Spinal cord (tissue), 10 donors: Measurements from ENCODE around the gene PRPF8. TPM values are rescaled to one million over a fixed set of nuclear protein-coding genes. Genes with fewer than 3 reads are reported as not detected.
A peak's percentile ranks its signal among the peaks of the same experiment; 100 is the strongest.

Source experiments
- DNase-seq, 6 donors: peaks; one replicate each; pipeline versions ENCODE4 v3.0.0 to v3.0.0-alpha.2; 2013 to 2015; ENCODE audit warnings: low spot score in 6 of 6, low read depth in 4 of 6
- H3K27ac ChIP-seq: one replicate; pipeline ENCODE4 v1.5.1; 2013; ENCODE audit warnings: low read depth, low read length, control low read depth
- H3K27me3 ChIP-seq: one replicate; pipeline ENCODE4 v1.6.1; 2013; ENCODE audit warnings: low read length; ENCODE audit not compliant: control insufficient read depth, insufficient read depth
- H3K36me3 ChIP-seq: one replicate; pipeline ENCODE4 v1.6.1; 2013; ENCODE audit warnings: low read length; ENCODE audit not compliant: control insufficient read depth, insufficient read depth
- H3K4me1 ChIP-seq: one replicate; pipeline ENCODE4 v1.6.1; 2013; ENCODE audit warnings: low read length; ENCODE audit not compliant: control insufficient read depth, insufficient read depth
- H3K4me3 ChIP-seq: one replicate; pipeline ENCODE4 v1.5.1; 2013; ENCODE audit warnings: low read depth, low read length, control low read depth
- H3K9me3 ChIP-seq: one replicate; pipeline ENCODE4 v1.6.1; 2013; ENCODE audit warnings: low read length; ENCODE audit not compliant: control insufficient read depth, insufficient read depth
- WGBS: methylation state at CpG from one replicate; pipeline ENCODE4 v1.1.5; 2013; ENCODE audit warnings: missing lambda C conversion rate; ENCODE audit not compliant: insufficient coverage; 5-methylcytosine and 5-hydroxymethylcytosine counted together
- polyA plus RNA-seq, 2 donors: library from polyadenylated mRNA; unstranded; fragments of 120-200 nt; gene quantifications; one replicate each; pipeline ENCODE4 v1.2.1, GENCODE V29; 2013; ENCODE audit not compliant: insufficient read length in 2 of 2
- small RNA-seq: library from RNA; depleted of rRNA; stranded (forward); fragments of <200 nt; gene quantifications from one replicate; pipeline ENCODE3, GENCODE V24; 2014; ENCODE audit warnings: low replicate concordance
- total RNA-seq, 2 donors: library from RNA; depleted of rRNA in 1 of 2; stranded (reverse); fragments of 120-200 nt in 1 of 2; fragments of >200 nt in 1 of 2; gene quantifications; one replicate each; pipeline versions ENCODE4 v1.2.3 to v1.2.4, GENCODE V29; 2013 to 2014
- donor health status: healthy.

The PRPF8 gene
- total and polyA plus RNA-seq, 4 donors, result 138 to 290 (median 203) TPM

DNA sequence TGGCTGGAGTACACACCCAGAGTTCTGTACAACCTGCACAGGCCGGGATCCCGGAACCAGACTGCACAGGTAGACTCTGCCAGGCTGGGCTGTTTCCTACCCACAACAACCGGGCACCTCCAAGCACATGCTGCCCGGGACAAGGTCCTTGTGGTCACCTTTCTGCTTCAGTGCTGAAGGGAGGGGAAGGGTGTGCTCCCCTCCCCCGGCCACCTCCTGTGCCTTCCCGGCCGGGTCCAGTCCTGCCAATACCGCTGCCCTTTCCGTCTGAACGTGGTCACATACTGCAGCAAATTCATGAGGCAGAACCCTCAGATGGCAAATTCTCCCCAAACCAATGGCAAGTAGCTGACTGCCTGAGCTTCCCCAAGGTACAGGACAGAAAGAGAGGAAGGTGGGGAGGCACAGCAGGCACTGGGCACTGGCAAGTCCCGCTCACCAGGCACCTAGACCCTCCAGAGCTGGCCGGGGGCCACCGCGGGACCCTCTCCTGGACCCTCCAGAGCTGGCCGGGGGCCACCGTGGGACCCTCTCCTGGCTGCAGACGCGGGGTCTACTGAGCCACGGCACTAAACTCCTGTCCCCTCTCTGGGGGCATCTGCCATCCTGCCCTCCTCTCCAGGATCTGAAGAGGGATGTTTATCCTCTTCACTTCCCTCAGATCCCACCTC lies 78.9 kb downstream of the PRPF8 start:
- H3K27ac ChIP-seq, result no peak overlapping the region
- peaks cover 55% of the 10 kb centered on the region for H3K36me3 ChIP-seq
- peak in 1 of 6 donors; percentile 23 for DNase-seq
- 53% methylated on average over 14 of the region's 19 CpGs for WGBS
- peaks cover 48% of the 10 kb centered on the region for H3K4me1 ChIP-seq
- no peaks in the 10 kb centered on the region for H3K9me3 ChIP-seq
- H3K27me3 ChIP-seq, result no peaks in the 10 kb centered on the region
- H3K4me3 ChIP-seq, result no peak overlapping the region

DNA sequence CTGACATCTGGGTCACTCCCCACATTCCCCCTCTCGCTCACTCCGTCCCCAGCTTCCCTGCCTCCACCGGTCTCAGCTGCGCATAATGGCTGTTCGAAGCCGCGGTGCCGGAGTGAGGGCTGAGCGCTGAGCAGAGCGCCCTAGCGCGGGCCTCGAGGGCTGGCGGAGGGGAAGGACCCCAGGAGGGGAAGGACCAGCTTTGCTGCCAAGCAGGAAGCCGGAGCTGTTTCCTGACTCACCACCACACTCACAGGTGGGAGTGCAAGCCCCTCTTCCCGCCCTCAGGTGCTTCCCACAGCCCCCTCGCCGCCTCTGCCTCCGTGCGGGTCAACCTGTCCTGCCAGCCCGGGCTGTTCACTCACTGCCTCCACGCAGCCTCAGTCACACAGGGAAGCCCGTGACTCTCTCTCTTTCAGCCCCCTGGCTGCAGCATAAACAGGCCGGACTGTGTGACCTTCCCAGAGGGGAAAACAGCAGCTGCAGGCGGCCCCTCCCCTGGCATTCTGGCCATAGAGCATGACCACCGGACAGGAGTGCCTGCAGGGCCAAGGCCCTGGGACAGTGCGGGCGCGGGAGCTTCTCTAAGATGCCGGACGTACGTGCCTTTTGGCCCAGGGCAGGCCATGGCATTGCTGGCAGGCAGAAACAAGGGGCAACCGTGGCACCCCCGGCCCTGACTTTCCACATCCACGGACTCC lies 79.7 kb downstream of the PRPF8 start:
- Histone ChIP-seq H3K36me3 (peaks cover 49% of the 10 kb centered on the region), H3K4me1 (peaks cover 48% of the 10 kb centered on the region), H3K9me3 (no peaks in the 10 kb centered on the region), H3K27me3 (no peaks in the 10 kb centered on the region), H3K27ac (no peak overlapping the region), H3K4me3 (no peak overlapping the region)
- DNase-seq, result no peak
- 50% methylated on average over 31 of the region's 35 CpGs for WGBS

DNA sequence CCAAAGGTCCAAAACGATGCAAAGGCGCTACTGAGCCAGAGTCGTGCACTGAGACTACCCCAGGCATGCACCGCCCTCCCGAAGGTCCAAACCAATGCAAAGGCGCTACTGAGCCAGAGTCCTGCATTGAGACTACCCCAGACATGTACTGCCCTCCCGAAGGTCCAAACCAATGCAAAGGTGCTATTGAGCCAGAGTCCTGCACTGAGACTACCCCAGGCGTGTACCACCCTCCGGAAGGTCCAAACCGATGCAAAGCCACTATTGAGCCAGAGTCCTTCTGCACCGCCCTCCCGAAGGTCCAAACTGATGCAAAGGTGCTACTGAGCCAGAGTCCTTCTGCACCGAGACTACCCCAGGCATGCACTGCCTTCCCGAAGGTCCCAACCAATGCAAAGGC lies 83.1 kb downstream of the PRPF8 start:
- 98% methylated on average over 14 of the region's 14 CpGs for WGBS
- Histone ChIP-seq H3K9me3 (no peaks in the 10 kb centered on the region), H3K36me3 (peaks cover 38% of the 10 kb centered on the region), H3K27me3 (no peaks in the 10 kb centered on the region), H3K4me1 (peaks cover 23% of the 10 kb centered on the region), H3K27ac (no peak overlapping the region), H3K4me3 (no peak overlapping the region)
- no peak for DNase-seq

Small RNAs within 50 kb of the gene (small RNA-seq; reads per million reads assigned to genes)
- gene RN7SL105P, result not detected

Other genes starting within 250 kb of the PRPF8 start
- 100 to 1,000 TPM in 1 of 2 donors, 10 to 100 TPM in 1; 78.4 to 105 TPM for gene CRK, start 228.6 kb downstream of the PRPF8 start, total RNA-seq
- 10 to 100 TPM; 70.2 to 82.7 TPM for gene CRK, start 228.6 kb downstream of the PRPF8 start, polyA plus RNA-seq
- 10 to 100 TPM; 23.3 to 38.4 TPM for gene MYO1C, start 192.2 kb downstream of the PRPF8 start, total RNA-seq
- gene MYO1C, start 192.2 kb downstream of the PRPF8 start, polyA plus RNA-seq, result 10 to 100 TPM; 20.8 to 42.0 TPM
- gene INPP5K, start 168.3 kb downstream of the PRPF8 start, total RNA-seq, result 10 to 100 TPM; 22.5 to 30.2 TPM
- 10 to 100 TPM; 32.4 to 38.9 TPM for gene INPP5K, start 168.3 kb downstream of the PRPF8 start, polyA plus RNA-seq
- 10 to 100 TPM; 37.7 to 38.6 TPM for gene PITPNA, start 122.1 kb downstream of the PRPF8 start, total RNA-seq
- 100 to 1,000 TPM; 148 to 155 TPM for gene PITPNA, start 122.1 kb downstream of the PRPF8 start, polyA plus RNA-seq
- 10 to 100 TPM; 17.2 to 19.6 TPM for gene SLC43A2, start 56.0 kb downstream of the PRPF8 start, total RNA-seq
- 10 to 100 TPM; 40.0 to 42.8 TPM for gene SLC43A2, start 56.0 kb downstream of the PRPF8 start, polyA plus RNA-seq
- gene SCARF1, start 39.1 kb downstream of the PRPF8 start, total RNA-seq, result 10 to 100 TPM in 1 of 2 donors, 1 to 10 TPM in 1; 4.2 to 10.7 TPM
- gene SCARF1, start 39.1 kb downstream of the PRPF8 start, polyA plus RNA-seq, result 1 to 10 TPM; 7.1 to 9.5 TPM
- 10 to 100 TPM in 1 of 2 donors, 1 to 10 TPM in 1; 7.3 to 14.7 TPM for gene RILP, start 35.0 kb downstream of the PRPF8 start, total RNA-seq
- 10 to 100 TPM in 1 of 2 donors, 1 to 10 TPM in 1; 6.9 to 10.1 TPM for gene RILP, start 35.0 kb downstream of the PRPF8 start, polyA plus RNA-seq
- 1 to 10 TPM; 2.1 to 3.2 TPM for gene TLCD2, start 25.5 kb upstream of the PRPF8 start, total RNA-seq
- gene TLCD2, start 25.5 kb upstream of the PRPF8 start, polyA plus RNA-seq, result 1 to 10 TPM; 1.4 to 2.9 TPM
- 10 to 100 TPM in 1 of 2 donors, 1 to 10 TPM in 1; 9.9 to 15.4 TPM for gene WDR81, start 39.8 kb upstream of the PRPF8 start, total RNA-seq
- gene WDR81, start 39.8 kb upstream of the PRPF8 start, polyA plus RNA-seq, result 10 to 100 TPM; 12.5 to 17.0 TPM
- 1 to 10 TPM in 1 of 2 donors, not detected in 1; 1.9 TPM for gene SERPINF2, start 58.0 kb upstream of the PRPF8 start, total RNA-seq
- 1 to 10 TPM; 1.2 to 2.1 TPM for gene SERPINF2, start 58.0 kb upstream of the PRPF8 start, polyA plus RNA-seq
- gene SERPINF1, start 77.2 kb upstream of the PRPF8 start, total RNA-seq, result 100 to 1,000 TPM; 120 to 605 TPM
- 100 to 1,000 TPM in 1 of 2 donors, 10 to 100 TPM in 1; 29.9 to 155 TPM for gene SERPINF1, start 77.2 kb upstream of the PRPF8 start, polyA plus RNA-seq
- gene SMYD4, start 145.0 kb upstream of the PRPF8 start, total RNA-seq, result 10 to 100 TPM; 12.3 to 13.4 TPM
- 10 to 100 TPM; 11.8 to 20.1 TPM for gene SMYD4, start 145.0 kb upstream of the PRPF8 start, polyA plus RNA-seq
- gene RPA1, start 145.1 kb upstream of the PRPF8 start, total RNA-seq, result 10 to 100 TPM; 25.2 to 27.8 TPM
- 10 to 100 TPM; 88.3 to 89.5 TPM for gene RPA1, start 145.1 kb upstream of the PRPF8 start, polyA plus RNA-seq